ENCODE measurements around the gene LSM3.

DNA sequence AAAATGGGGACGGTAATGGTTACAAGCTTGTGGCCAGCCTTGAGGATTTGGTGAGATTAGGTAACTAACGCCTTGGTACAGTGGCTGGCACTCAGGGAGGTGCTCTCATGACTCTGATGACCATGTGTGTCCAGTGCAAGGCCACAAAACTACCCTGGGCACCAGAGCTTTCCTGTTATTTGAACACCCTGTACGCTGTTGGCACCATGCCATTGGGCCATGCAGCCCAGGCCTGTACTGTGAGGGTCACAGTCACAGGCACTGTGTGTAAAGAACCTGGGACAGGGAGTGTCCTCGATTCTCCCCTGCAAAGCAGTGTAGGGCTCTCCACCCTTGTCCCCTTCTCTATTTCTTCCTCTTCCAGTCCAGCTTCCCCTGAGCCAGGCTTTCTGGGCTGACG, 47.5 kb upstream of the LSM3 start:
- TF ChIP-seq, protein P1, sequence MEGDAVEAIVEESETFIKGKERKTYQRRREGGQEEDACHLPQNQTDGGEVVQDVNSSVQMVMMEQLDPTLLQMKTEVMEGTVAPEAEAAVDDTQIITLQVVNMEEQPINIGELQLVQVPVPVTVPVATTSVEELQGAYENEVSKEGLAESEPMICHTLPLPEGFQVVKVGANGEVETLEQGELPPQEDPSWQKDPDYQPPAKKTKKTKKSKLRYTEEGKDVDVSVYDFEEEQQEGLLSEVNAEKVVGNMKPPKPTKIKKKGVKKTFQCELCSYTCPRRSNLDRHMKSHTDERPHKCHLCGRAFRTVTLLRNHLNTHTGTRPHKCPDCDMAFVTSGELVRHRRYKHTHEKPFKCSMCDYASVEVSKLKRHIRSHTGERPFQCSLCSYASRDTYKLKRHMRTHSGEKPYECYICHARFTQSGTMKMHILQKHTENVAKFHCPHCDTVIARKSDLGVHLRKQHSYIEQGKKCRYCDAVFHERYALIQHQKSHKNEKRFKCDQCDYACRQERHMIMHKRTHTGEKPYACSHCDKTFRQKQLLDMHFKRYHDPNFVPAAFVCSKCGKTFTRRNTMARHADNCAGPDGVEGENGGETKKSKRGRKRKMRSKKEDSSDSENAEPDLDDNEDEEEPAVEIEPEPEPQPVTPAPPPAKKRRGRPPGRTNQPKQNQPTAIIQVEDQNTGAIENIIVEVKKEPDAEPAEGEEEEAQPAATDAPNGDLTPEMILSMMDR (IDR thresholded peaks at IDR 0.05), result no peak
- TF ChIP-seq POLR2A (IDR thresholded peaks at IDR 0.05), result no peak
- no peak for TF ChIP-seq POLR2AphosphoS5 (IDR thresholded peaks at IDR 0.05)
- no peak for TF ChIP-seq EP300 (IDR thresholded peaks at IDR 0.05)

Measured in sigmoid colon (tissue), 4 donors.